Measurements from ENCODE around the gene FBXO41. TPM values are rescaled to one million over a fixed set of nuclear protein-coding genes. Genes with fewer than 3 reads are reported as not detected.

Gene FBXO41
- under 1 TPM in 3 of 4 donors, not detected in 1; 0.13 to 0.82 (median 0.23) TPM for total RNA-seq

DNA sequence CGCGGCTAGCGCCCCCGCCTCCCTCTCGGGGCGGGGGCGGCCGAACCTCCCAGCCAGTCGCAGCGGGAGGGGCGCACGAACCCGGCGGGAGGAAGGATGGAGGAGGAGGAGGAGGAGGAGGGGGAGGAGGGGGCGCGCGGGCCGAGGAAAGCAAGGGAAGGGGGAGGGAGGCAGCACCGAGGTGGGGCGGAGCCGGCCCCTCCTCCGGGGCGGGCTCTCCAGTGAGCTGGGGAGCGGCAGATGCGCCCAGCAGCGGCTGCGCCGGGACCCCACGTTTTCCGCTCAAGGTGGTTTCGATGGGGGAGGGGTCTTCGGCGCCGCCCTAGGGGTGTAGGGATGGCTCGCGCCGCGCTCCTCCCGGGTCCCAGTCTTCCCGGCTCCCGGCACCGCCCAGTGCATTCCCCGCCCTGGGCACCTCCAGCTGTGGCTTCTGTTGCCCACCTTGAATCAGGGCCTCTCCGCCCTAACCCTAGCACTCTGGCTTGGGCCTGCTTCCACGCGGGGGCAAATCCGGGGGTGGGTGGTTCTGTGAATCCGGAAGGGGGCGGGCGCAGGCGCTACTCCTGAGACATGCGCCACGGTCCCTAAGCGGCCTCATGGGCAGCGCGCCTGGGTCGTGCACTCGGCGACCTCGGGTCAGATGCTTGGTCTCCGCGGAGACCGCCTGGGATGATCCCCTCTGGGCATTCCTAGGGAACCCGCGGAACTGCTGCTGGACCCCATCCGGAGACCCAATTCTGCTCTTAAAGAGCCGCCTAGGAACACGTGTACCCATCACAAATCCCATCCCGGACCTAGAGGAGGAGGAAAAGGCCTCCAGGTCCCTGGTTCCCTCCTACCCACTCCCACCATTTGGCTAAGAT, at the start of gene FBXO41:
TSS of gene FBXO41 (minus strand) at position 183 of the 863 bp plus-strand sequence. CDS start 14,848 bp downstream, outside the sequence.
- in situ Hi-C loops (cut with MboI; ENCODE audit: low sequenced_read_pairs in 4 of 4): no loop called here
- H3K9me3 ChIP-seq: no peaks in the 10 kb centered on the region
- DNase-seq (no peak), ATAC-seq (no peak)
- peaks cover 27 to 38% (median 32%) of the 10 kb centered on the region in 3 donors for H3K27me3 ChIP-seq
- TF ChIP-seq POLR2A (IDR thresholded peaks at IDR 0.05): no peak
- intact Hi-C loops (cut with DNase I; ENCODE audit: low total_unique reads): no loop called here
- peak within 1 kb of the TSS; percentile 51 to 65 (median 56) for H3K4me3 ChIP-seq
- no peaks in the 10 kb centered on the region for H3K36me3 ChIP-seq
- H3K27ac ChIP-seq: no peak within 1 kb of the TSS
- peaks cover 9% of the 10 kb centered on the region in 2 donors for H3K4me1 ChIP-seq

DNA sequence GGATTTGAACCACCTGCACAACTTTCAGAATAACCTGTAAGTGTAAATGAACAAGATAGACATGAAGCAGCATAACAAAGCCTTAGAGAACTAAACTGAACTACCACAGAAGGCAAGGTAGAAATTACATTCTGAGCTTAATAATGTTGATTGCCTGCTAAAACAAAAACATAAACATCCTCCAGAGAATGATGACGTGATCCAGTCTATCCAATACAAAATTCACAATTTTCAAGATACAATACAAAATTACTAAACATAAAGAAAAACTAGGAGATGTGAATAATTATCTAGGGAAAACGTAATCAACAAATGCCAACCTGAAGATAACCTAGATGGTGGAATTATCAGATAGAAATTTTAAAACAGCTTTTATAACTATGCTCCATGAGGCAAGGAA, 49.8 kb upstream of the FBXO41 start:
- Histone ChIP-seq H3K36me3 (no peaks in the 10 kb centered on the region), H3K4me3 (no peak overlapping the region), H3K4me1 (no peaks in the 10 kb centered on the region), H3K9me3 (peaks cover 0 to 9% (median 0%) of the 10 kb centered on the region in 3 donors), H3K27ac (no peak overlapping the region), H3K27me3 (peaks cover 0 to 3% (median 0%) of the 10 kb centered on the region in 3 donors)
- intact Hi-C loops (cut with DNase I; ENCODE audit: low total_unique reads) (no loop called here), in situ Hi-C loops (cut with MboI; ENCODE audit: low sequenced_read_pairs in 4 of 4) (no loop called here)
- ATAC-seq (no peak), DNase-seq (no peak)
- TF ChIP-seq CTCF (IDR thresholded peaks at IDR 0.05 in 4 of 5, conservative IDR thresholded peaks at IDR 0.05 in 1 of 5) (no peak), POLR2A (IDR thresholded peaks at IDR 0.05) (no peak)

GRCh38 chr2:73333564-73333963, 49.3 kb upstream of the FBXO41 start:
- TF ChIP-seq POLR2A (IDR thresholded peaks at IDR 0.05) (no peak), CTCF (IDR thresholded peaks at IDR 0.05 in 4 of 5, conservative IDR thresholded peaks at IDR 0.05 in 1 of 5) (no peak)
- no peak for DNase-seq
- Histone ChIP-seq H3K9me3 (peaks cover 0 to 9% (median 0%) of the 10 kb centered on the region in 3 donors), H3K36me3 (no peaks in the 10 kb centered on the region), H3K4me1 (no peaks in the 10 kb centered on the region), H3K4me3 (no peak overlapping the region), H3K27ac (no peak overlapping the region), H3K27me3 (peaks cover 0 to 3% (median 0%) of the 10 kb centered on the region in 3 donors)
- in situ Hi-C loops (cut with MboI; ENCODE audit: low sequenced_read_pairs in 4 of 4): no loop called here
- intact Hi-C loops (cut with DNase I; ENCODE audit: low total_unique reads): no loop called here
- ATAC-seq: no peak

- in situ Hi-C loops (cut with MboI; ENCODE audit: low sequenced_read_pairs in 4 of 4) (no loop called here), intact Hi-C loops (cut with DNase I; ENCODE audit: low total_unique reads) (no loop called here)
- Histone ChIP-seq H3K4me3 (no peak overlapping the region), H3K27ac (no peak overlapping the region), H3K4me1 (no peaks in the 10 kb centered on the region), H3K27me3 (peaks cover 0 to 10% (median 4%) of the 10 kb centered on the region in 3 donors), H3K9me3 (no peaks in the 10 kb centered on the region), H3K36me3 (no peaks in the 10 kb centered on the region)
- no peak for ATAC-seq
- no peak for TF ChIP-seq CTCF (IDR thresholded peaks at IDR 0.05 in 4 of 5, conservative IDR thresholded peaks at IDR 0.05 in 1 of 5)
- TF ChIP-seq POLR2A (IDR thresholded peaks at IDR 0.05): no peak
- DNase-seq: no peak
Measured at GRCh38 chr2:73324126-73324725, 39.9 kb upstream of the FBXO41 start.

DNA sequence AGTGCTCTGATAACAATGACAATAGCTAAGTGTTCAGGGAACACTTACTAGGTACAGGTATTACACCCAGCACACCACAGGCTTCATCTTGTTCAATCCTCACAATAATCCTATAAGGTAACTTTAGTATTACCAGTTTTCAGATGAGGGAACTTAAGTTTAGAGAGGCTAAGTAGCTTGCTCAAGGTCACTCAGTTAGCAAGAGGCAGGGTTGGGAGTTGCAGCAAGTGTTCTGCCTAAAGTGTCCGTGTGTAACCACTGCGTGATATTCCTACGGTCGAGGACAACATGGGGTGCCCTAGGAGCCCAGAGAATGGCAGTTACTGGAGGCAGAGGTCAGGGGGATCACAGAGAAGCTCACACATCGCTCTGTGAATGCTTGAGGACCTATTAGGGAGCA, 39.3 kb upstream of the FBXO41 start:
- intact Hi-C loops (cut with DNase I; ENCODE audit: low total_unique reads): no loop called here
- H3K4me1 ChIP-seq: no peaks in the 10 kb centered on the region
- DNase-seq (no peak), ATAC-seq (no peak)
- H3K27ac ChIP-seq: no peak overlapping the region
- H3K36me3 ChIP-seq: no peaks in the 10 kb centered on the region
- in situ Hi-C loops (cut with MboI; ENCODE audit: low sequenced_read_pairs in 4 of 4): no loop called here
- no peaks in the 10 kb centered on the region for H3K9me3 ChIP-seq
- TF ChIP-seq CTCF (IDR thresholded peaks at IDR 0.05 in 4 of 5, conservative IDR thresholded peaks at IDR 0.05 in 1 of 5): no peak
- TF ChIP-seq POLR2A (IDR thresholded peaks at IDR 0.05): no peak
- peaks cover 0 to 10% (median 4%) of the 10 kb centered on the region in 3 donors for H3K27me3 ChIP-seq
- H3K4me3 ChIP-seq: no peak overlapping the region
